Panc1 (cell line): ENCODE measurements around the gene CLIP1. TPM values are rescaled to one million over a fixed set of nuclear protein-coding genes. Genes with fewer than 3 reads are reported as not detected.

ENCODE experiments used
- ATAC-seq: fragments of 200-7000 bp; cut with Tn5 transposase; 2 replicates; pipeline ENCODE4 v1.9.1; 2020; ENCODE audit warnings: mild to moderate bottlenecking, moderate library complexity
- BruUV-seq: library from RNA; stranded (reverse); fragments of 400-500 nt; replicated peaks from 2 replicates; lab custom pipeline; 2021; lab: Mats Ljungman, UMichigan
- CTCF ChIA-PET: fragments of 300-600 bp; sonication (Branson Sonifier 250); formaldehyde crosslinking; loops from one replicate; lab custom pipeline; 2022; ENCODE audit warnings: antibody characterized with exemption; lab: Charles Lee
- POLR2A ChIA-PET: fragments of 300-600 bp; sonication (Branson Sonifier 250); formaldehyde crosslinking; loops from one replicate; lab custom pipeline; 2022; ENCODE audit warnings: antibody characterized with exemption; lab: Charles Lee
- DNase-seq: peaks from one replicate; pipeline ENCODE4 v3.0.0-alpha.2; 2010; ENCODE audit warnings: low read depth, low spot score
- H3K27ac ChIP-seq: 2 replicates; pipeline ENCODE4 v1.5.1; 2011; ENCODE audit warnings: mild to moderate bottlenecking, low read length, inconsistent platforms
- H3K27me3 ChIP-seq: fragments of 200-500 bp; sonication (Bioruptor generic); 2 replicates; pipeline ENCODE4 v1.6.0; 2014; ENCODE audit warnings: low read length, inconsistent platforms; ENCODE audit not compliant: control insufficient read depth, insufficient read depth
- H3K36me3 ChIP-seq: fragments of 200-500 bp; sonication (Bioruptor generic); 2 replicates; pipeline ENCODE4 v1.5.1; 2014; ENCODE audit warnings: inconsistent platforms, mild to moderate bottlenecking, low read length, moderate library complexity; ENCODE audit not compliant: control insufficient read depth, insufficient read depth
- H3K4me1 ChIP-seq: 2 replicates; pipeline ENCODE4 v1.5.1; 2011; ENCODE audit warnings: inconsistent platforms, mild to moderate bottlenecking, low read length, moderate library complexity; ENCODE audit not compliant: control insufficient read depth, insufficient read depth
- H3K4me3 ChIP-seq, 2 experiments: 2 replicates each; pipeline ENCODE4 v1.5.1; 2011 to 2012; ENCODE audit warnings: low read depth in 2 of 2, low read length in 2 of 2, mild to moderate bottlenecking in 2 of 2, inconsistent platforms in 1 of 2, moderate library complexity in 1 of 2
- H3K9me3 ChIP-seq: fragments of 200-500 bp; sonication (Bioruptor generic); 2 replicates; pipeline ENCODE4 v1.5.1; 2014; ENCODE audit warnings: low read depth, mild to moderate bottlenecking, inconsistent platforms, low read length, moderate library complexity; ENCODE audit not compliant: control insufficient read depth, insufficient read depth
- POLR2AphosphoS5 ChIP-seq: IDR thresholded peaks from 2 replicates; pipeline ENCODE4 v1.6.1; 2012; ENCODE audit warnings: mild to moderate bottlenecking, low read depth, low read length, moderate library complexity
- SIN3A ChIP-seq: IDR thresholded peaks from 2 replicates; pipeline ENCODE4 v1.6.1; 2012; ENCODE audit warnings: low read depth, mild to moderate bottlenecking, low read length, moderate library complexity, borderline replicate concordance; ENCODE audit not compliant: insufficient read depth
- TCF7L2 ChIP-seq: IDR thresholded peaks from 2 replicates; pipeline ENCODE4 v1.6.1; 2011; ENCODE audit warnings: mild to moderate bottlenecking, low read depth, low read length, inconsistent platforms
- in situ Hi-C: cut with HindIII; loops from 2 replicates; pipeline ENCODE4 v1.10.0; 2016; ENCODE audit warnings: low sequenced_read_pairs, low pct_unique_long_range_greater_than_20kb
- intact Hi-C: fragments of 100-400 bp; cut with micrococcal nuclease; formaldehyde crosslinking; loops from one replicate; pipeline ENCODE4 v1.10.0; 2022; ENCODE audit not compliant: unreplicated experiment
- total RNA-seq: library from RNA; stranded (reverse); gene quantifications from one replicate; pipeline ENCODE4 v1.2.1, GENCODE V29; 2021; ENCODE audit not compliant: unreplicated experiment
- TF ChIP-seq, protein P1 (sequence below): fragments of 450-650 bp; IDR thresholded peaks from 2 replicates; pipeline ENCODE4 v1.5.1; 2017; ENCODE audit warnings: mild to moderate bottlenecking
- TF ChIP-seq, protein P2 (sequence below), 2 experiments: IDR thresholded peaks; 2 replicates each; pipeline ENCODE4 v1.6.1; 2011 to 2012; ENCODE audit warnings: low read depth in 2 of 2, control low read depth in 1 of 2, low read length in 1 of 2, mild to moderate bottlenecking in 1 of 2, moderate library complexity in 1 of 2; ENCODE audit not compliant: insufficient read depth in 1 of 2

Gene CLIP1
- total RNA-seq, 1 experiment from 2014 or later: 117 TPM

DNA sequence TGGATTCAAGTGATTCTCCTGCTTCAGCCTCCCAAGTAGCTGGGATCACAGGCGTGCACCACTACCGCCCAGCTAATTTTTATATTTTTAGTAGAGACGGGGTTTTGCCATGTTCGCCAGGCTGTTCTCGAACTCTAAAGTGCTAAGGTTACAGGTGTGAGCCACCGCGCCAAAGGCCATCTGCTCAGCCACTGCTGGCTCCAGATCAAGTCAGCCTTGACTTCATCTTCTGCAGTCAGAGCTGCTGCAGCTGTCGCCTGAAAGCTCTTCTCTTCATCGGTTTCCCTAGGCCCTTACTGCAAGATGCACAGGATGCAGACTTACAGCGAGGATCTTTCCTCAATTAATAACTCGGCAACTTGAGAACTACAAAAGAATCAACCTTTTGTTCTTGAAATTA is 66.8 kb downstream of the CLIP1 start:
- Histone ChIP-seq H3K9me3 (no peaks in the 10 kb centered on the region), H3K27me3 (no peaks in the 10 kb centered on the region), H3K27ac (no peak overlapping the region), H3K36me3 (peaks cover 27% of the 10 kb centered on the region), H3K4me1 (no peaks in the 10 kb centered on the region), H3K4me3 (no peak overlapping the region)
- no peak for DNase-seq
- ChIA-PET POLR2A (no interaction called here), CTCF (interaction anchor here (1.2 kb wide), 1 partner anchor 68 kb away, joined by 4 read pairs; no protein-coding TSS in a partner anchor)
- BruUV-seq: no TSS peak
- in situ Hi-C loops (no loop called here), intact Hi-C loops (no loop called here)
- no peak for ATAC-seq
- TF ChIP-seq SIN3A (no peak), TCF7L2 (no peak), POLR2AphosphoS5 (no peak)

DNA sequence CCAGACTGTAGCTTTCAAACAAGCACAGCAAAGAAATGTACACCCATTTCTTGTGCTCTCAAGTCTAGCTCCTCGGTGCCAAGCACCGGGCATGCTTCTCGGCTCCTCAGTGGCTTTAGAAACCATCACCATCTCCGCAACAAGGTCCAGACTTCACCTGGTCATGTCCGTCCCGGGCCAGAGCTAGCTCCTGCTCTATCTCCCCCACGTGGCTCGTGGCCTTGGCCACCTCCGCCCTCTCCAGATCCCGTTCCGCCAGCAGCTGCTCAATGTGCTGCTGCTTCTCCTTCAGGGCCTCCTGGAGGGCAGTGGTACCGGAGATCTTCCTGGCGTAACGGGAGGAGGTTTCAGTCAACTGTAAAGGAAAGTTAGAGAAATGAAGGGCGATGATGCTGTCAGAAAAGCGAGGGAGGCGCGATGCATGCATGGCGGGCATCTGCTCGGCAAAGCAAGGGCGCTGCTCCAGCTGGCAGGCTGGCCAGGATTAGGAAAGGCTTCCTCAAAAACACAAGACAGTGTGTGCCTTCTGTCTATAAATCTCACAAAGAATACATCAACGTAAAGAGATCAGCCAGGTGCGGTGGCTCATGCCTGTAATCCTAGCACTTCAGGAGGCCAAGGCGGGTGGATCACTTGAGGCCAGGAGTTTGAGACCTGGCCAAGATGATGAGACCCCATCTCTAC is 67.4 kb downstream of the CLIP1 start:
- Histone ChIP-seq H3K9me3 (no peaks in the 10 kb centered on the region), H3K4me3 (no peak overlapping the region), H3K27ac (no peak overlapping the region), H3K36me3 (peaks cover 22% of the 10 kb centered on the region), H3K4me1 (no peaks in the 10 kb centered on the region), H3K27me3 (no peaks in the 10 kb centered on the region)
- DNase-seq: no peak
- ChIA-PET CTCF (interaction anchor here (0.6 kb wide), 1 partner anchor 211 kb away, joined by 4 read pairs; no protein-coding TSS in a partner anchor), POLR2A (no interaction called here)
- TF ChIP-seq SIN3A (no peak), POLR2AphosphoS5 (no peak), TCF7L2 (no peak)
- TF ChIP-seq, protein P1, sequence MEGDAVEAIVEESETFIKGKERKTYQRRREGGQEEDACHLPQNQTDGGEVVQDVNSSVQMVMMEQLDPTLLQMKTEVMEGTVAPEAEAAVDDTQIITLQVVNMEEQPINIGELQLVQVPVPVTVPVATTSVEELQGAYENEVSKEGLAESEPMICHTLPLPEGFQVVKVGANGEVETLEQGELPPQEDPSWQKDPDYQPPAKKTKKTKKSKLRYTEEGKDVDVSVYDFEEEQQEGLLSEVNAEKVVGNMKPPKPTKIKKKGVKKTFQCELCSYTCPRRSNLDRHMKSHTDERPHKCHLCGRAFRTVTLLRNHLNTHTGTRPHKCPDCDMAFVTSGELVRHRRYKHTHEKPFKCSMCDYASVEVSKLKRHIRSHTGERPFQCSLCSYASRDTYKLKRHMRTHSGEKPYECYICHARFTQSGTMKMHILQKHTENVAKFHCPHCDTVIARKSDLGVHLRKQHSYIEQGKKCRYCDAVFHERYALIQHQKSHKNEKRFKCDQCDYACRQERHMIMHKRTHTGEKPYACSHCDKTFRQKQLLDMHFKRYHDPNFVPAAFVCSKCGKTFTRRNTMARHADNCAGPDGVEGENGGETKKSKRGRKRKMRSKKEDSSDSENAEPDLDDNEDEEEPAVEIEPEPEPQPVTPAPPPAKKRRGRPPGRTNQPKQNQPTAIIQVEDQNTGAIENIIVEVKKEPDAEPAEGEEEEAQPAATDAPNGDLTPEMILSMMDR: no peak
- TF ChIP-seq, protein P2, sequence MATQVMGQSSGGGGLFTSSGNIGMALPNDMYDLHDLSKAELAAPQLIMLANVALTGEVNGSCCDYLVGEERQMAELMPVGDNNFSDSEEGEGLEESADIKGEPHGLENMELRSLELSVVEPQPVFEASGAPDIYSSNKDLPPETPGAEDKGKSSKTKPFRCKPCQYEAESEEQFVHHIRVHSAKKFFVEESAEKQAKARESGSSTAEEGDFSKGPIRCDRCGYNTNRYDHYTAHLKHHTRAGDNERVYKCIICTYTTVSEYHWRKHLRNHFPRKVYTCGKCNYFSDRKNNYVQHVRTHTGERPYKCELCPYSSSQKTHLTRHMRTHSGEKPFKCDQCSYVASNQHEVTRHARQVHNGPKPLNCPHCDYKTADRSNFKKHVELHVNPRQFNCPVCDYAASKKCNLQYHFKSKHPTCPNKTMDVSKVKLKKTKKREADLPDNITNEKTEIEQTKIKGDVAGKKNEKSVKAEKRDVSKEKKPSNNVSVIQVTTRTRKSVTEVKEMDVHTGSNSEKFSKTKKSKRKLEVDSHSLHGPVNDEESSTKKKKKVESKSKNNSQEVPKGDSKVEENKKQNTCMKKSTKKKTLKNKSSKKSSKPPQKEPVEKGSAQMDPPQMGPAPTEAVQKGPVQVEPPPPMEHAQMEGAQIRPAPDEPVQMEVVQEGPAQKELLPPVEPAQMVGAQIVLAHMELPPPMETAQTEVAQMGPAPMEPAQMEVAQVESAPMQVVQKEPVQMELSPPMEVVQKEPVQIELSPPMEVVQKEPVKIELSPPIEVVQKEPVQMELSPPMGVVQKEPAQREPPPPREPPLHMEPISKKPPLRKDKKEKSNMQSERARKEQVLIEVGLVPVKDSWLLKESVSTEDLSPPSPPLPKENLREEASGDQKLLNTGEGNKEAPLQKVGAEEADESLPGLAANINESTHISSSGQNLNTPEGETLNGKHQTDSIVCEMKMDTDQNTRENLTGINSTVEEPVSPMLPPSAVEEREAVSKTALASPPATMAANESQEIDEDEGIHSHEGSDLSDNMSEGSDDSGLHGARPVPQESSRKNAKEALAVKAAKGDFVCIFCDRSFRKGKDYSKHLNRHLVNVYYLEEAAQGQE (IDR thresholded peaks at IDR 0.05; ENCODE audit: insufficient read depth in 1 of 2, low read depth in 2 of 2, low read length in 1 of 2): no peak
- in situ Hi-C loops (no loop called here), intact Hi-C loops (no loop called here)
- no peak for ATAC-seq
- no TSS peak for BruUV-seq

DNA sequence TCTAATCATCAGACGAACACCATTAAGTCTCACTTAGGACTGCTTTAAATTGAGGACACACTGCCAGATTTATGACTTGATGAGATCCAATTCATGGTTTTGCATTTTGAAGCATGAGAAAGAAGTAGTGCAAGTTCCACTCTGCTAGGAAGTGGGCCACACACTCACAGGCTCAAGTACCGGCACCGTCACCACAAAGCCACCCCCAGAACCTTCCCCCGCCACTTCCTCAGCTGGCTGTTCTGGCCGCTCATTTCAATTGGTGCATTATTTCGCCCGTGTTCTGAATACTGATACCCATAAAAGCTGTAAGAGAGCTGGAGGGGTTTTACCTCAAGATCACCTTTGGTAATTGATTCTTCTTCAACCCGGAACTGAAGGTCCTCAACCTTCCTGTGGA is 70.1 kb downstream of the CLIP1 start:
- CTCF ChIA-PET: no interaction called here
- H3K36me3 ChIP-seq: peaks cover 24% of the 10 kb centered on the region
- ATAC-seq (no peak), DNase-seq (no peak)
- H3K9me3 ChIP-seq: no peaks in the 10 kb centered on the region
- H3K27me3 ChIP-seq: no peaks in the 10 kb centered on the region
- no peak overlapping the region for H3K27ac ChIP-seq
- POLR2A ChIA-PET: no interaction called here
- BruUV-seq: no TSS peak
- no peak overlapping the region for H3K4me3 ChIP-seq
- in situ Hi-C loops (no loop called here), intact Hi-C loops (no loop called here)
- TF ChIP-seq SIN3A (no peak), POLR2AphosphoS5 (no peak), TCF7L2 (no peak)
- TF ChIP-seq, protein P1: no peak
- TF ChIP-seq, protein P2 (IDR thresholded peaks at IDR 0.05; ENCODE audit: insufficient read depth in 1 of 2, low read depth in 2 of 2, low read length in 1 of 2): no peak
- no peaks in the 10 kb centered on the region for H3K4me1 ChIP-seq
